GM18511 (cell line): ENCODE data around the gene CYSTM1.
A peak's percentile ranks its signal among the peaks of the same experiment; 100 is the strongest.

Experiments used
- ATAC-seq: cut with Tn5 transposase; IDR thresholded peaks from one replicate; pipeline ENCODE4 v1.9.1; 2021; ENCODE audit warnings: mild to moderate bottlenecking, moderate library complexity; ENCODE audit not compliant: unreplicated experiment

The CYSTM1 gene, protein sequence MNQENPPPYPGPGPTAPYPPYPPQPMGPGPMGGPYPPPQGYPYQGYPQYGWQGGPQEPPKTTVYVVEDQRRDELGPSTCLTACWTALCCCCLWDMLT

DNA sequence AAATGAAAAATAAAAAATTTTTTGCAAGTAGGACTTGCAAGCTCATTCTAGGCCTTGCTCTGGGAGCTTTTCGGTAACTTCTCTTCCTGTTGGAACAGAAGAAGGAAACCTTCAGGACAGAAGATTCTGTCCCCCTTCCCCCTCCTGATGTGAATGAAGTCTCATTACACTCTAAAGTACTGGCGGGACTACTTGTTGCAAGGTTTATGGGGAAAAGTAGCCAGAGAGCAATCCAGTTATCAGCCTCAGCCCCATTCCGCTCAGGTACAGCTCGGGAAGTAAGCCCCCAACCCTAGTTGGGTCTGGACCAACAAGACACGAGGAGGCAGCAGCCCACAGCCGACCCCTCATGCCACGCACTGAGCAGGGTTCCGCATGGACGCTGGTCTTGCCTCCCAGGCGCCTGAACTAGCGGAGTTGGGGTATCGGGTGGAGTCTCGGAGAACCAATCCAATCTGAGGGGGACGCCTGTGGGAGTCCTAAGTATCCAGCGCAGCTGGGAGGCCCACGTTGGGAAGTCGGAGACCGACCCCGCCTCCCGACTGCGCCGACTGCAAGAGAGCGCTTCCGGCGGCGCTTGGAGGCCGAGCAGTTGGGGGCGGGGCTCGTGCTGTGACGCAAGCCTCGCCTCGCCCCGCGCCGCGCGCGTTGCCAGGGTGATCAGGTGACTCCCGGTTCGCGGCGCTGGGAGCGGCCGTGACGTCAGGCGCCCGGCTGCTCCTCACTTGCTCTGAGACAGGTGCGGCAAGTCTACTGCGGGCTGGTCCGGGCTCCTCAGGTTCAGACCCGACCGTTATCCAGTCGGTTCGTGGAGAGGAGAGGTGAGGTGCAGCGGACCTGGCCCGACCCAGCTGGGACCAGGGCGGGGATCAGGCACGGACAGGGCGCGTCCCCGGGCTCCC, at the start of gene CYSTM1:
Gene CYSTM1, plus strand, starts transcription at position 724 of the 902 bp plus-strand sequence. CDS start 19,278 bp downstream, outside the sequence.
- peak; percentile 92 for ATAC-seq

DNA sequence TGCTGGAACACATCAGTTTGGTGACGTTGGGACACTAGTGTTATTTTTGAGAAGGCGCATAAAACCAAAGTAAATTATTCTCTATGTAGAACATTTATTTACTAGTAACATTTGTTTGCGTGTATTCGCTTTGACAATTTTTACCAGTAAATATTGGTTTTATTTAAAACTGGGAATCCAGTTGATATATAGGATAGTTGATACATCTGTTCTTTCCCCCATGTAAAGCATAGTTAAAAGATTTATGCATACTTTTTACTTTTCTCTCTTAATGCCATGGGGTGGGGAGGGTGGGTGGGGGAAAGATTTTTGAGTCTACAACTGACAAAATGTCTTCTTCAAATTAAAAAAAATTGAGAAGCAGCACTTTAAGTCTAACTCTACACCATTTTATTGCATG, 49.4 kb upstream of the CYSTM1 start, which contains the start of gene IGIP:
Gene IGIP, plus strand, starts transcription at position 301 of the 400 bp plus-strand sequence. CDS start 2,540 bp downstream, outside the sequence.
- ATAC-seq, result no peak

DNA sequence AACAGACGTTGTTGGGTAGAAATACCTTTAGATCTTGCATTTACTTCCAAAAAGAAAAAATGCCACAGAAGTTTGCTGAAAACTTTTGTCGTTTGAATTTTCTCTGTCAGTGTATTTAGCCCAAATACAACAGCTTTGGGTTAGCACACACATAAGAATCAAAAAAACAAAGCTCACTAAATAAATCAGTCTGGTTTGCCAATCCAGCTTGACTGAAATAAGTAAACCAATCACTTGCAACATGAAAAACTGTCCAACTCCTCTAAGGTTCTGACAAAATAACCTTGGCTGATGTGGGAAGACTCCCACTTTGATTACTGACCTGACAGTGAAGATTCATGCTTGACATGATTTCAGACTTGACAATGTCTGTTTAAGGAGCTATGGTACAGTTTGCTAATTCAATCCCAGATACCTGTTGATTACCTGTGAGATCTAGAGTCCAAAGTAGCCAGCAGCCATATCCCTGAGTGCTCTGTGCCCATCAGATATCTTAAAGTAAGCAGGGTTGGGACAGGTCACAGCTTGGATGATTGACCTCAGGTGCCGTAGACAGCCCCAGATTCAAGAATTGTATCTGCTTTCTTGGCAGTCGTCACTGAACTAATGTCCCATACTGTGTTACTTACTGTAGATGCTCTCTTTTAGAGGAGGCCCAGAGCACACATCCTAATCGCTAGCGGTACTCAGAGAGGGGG, 48.5 kb upstream of the CYSTM1 start:
- ATAC-seq, result no peak

DNA sequence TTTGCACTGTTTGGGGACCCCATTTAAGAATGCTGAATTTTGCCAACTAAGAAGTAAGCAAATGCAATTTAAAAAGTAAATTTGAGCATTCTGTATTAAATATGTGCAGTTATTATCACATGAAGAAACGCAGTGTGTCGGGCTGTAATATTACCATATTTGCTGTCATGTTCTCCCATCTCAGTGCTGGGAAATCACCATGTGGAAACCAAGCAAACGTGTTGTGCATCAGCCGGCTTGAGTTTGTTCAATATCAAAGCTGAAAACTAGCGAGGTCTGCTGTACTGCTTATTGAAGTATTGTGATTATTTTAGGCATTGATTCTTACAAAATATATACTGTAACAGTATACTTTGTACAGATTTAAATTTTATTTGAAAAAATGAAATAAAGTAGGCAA, 46.6 kb upstream of the CYSTM1 start:
- ATAC-seq, result no peak

DNA sequence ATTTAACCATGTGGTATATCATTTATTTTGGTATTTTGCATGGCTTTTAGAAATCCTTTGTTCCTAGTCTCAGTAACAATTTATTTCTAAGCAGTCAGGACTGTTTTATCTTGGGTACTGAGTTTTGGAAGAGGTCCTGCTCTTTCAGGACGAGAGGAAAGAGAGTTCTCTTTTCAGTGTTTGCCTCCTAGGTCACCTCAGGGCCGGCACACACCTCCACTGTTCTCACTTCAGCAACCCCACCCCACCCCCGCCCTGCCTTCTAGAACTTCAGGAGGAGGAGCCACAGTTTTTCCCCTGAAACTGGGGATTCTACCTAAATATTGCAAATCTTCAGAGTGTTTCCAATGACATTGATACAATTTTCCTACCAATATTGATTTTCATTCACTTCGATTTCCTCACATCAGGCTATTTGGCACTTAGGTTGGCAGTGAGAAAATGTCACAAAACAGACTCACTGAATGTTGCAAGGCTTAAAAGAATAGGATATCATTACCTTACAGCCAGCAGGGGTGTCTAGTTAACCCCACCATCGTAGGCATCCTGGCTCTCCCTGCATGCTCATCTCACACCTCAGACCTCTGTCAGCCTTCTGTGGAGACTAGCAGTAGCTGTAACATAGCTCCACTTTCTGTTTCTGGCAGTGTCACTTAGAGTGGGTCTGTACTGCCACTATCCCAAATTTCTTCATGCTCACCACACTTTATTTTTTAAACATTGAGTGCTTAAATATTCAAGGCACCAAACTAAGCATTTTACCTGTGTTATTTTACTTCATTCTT, 43.8 kb upstream of the CYSTM1 start:
- peak; percentile 67 for ATAC-seq

DNA sequence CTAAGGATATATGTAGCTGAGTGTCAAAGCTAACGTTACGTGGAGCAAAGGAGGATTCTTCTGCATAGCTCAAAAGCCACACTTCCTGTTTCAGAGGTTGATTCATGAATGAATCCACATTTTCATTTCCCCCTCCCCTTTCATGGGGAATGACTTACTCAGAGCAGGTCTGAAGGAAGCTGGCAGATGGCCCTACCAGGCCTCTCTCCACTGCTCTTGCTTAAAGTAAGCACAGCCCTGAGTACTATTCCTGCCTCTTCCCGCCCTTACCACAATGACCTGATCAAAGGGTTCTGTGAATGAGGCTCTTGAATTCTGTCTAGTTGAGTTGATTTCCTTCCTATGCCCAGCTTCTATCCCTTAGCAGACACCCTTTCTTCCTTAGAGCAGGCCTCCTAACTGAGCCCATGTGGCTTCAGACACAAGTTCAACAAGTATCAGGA, 43.0 kb upstream of the CYSTM1 start:
- ATAC-seq, result peak; percentile 46

DNA sequence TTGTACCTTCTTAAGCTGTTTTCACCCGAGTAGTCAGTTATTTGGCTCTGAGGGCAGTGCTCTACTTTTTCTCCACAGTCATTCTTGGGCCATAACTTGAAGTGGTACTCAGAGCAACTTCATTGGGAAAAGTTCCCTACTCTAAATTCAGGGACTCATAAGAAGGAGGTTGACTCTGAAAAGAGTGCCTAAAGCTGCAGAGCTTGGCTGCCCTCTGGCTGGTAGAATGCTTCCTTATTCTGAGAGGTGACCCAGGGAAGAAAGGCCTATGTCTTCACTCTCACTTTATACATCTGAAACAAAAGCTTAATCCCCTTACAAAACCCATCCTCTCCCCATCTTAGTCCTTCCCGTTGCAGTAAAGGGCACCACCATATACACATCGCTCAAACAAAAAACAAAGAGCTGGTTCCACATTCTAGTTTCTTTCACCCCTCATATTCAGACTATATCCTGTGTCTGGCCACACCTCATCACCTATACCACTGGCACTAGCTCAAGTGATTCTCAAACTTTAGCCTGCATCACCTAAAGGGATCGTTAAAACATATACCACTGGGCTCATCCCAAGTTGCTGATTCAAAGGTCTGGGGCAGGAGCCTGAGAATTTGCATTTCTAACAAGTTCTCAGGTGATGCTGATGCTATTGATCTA, 41.3 kb upstream of the CYSTM1 start:
- no peak for ATAC-seq

DNA sequence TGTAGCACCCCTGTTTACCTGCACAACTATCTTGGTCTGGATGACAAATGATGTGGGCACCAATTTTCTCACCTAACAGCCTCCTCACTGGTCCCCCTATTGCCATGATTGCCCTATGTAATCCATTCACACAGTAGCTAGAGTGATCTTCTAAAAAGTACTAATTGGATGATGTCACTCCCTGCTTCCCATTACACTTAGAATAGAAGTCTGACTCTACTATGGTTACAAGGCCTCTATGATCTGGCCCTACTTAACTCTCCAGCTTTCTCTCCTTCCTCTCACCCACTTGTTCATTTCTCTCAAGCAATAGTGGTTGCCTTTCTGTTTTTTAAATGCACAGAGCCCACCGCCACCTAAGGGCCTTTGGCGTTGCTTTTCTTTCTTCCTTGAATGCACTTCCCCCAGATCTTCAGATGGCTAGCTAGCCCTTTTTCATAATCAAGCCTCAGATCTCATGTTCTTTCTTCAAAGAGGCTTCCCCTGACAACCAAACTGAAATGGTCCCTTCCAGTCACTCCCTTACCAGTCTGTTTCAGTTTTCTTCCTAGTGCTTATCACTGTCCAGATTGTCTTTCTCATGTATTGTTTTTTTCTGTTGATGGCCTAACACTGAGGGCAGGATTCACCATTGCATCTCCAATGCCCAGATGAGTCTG, 40.6 kb upstream of the CYSTM1 start:
- ATAC-seq, result no peak

DNA sequence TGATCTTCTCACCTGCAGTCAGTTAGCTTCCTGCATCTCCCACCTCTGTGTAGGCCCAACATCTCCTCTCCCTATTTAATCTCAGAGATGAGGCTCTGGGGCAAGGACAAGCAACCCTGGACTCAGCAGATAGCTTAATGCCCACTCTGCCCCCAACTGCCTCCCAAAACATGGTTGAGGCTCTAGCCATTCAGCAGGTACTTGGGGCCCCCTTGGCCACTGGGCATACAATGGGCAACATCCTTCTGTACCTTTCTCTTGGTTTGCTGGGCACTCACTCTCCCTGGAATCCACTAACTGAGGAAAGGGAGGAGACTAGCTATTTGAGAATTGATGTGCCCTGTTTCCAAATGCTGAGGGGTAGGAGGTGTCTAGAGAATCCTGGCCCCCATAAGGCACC, 39.9 kb upstream of the CYSTM1 start:
- ATAC-seq, result no peak

DNA sequence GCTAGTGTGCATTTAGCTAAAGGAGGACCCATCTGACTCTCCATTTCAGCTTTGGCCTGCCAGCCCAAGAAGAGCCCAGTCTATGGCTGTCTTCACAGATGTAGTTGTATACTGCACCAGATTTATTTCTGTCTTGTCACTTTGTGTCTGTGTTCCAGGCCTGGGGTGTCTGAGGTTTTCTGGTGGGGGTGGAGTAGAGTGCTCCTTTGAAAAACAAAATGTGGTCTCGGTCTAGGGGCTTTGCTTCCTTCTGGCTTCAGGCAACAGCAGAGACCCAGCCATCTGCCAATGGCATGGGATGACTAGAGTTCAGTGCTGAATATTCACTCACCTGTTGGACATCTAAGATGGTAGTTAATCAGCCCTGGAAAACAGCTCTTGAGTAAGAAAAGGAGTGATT, 38.4 kb upstream of the CYSTM1 start:
- no peak for ATAC-seq

DNA sequence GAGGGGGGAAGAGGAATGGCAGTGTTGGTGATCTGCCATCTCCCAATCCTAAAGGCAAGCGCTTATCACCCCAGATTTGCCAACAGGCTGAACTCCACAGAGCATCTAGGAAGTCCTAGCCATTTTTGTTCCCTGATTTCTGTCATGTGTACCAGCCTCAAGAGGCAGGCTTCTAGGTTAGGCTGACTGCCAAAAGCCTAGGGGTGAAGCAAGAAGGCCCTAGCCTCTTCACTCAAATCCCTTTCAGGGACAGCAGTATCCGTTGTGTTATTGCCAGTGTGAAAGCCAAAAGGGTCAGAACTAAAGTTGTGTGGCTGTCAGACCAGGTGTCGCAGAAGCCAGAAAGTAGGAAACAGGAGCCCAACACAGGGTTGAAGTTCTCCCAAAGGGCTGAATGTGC, 34.6 kb upstream of the CYSTM1 start:
- ATAC-seq, result no peak

DNA sequence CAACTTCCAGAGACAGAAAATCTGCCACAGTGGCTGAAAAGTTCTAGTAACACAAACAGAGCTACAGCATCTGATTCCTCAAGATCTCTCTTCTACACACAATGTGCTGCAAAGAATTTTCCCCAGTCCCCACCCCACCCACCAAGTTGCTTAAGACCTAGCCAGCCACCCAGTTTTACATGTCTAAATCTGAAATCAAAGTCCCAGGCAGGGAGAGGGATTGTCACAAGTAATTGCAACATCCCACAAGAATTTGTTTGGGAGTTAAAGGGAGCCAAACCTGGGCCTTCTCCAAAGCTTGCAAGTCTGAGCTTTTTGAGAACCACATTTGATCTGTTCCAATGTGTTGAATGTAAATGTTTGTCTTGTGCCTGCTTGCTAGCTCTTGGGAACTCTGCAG, 33.7 kb upstream of the CYSTM1 start:
- no peak for ATAC-seq

DNA sequence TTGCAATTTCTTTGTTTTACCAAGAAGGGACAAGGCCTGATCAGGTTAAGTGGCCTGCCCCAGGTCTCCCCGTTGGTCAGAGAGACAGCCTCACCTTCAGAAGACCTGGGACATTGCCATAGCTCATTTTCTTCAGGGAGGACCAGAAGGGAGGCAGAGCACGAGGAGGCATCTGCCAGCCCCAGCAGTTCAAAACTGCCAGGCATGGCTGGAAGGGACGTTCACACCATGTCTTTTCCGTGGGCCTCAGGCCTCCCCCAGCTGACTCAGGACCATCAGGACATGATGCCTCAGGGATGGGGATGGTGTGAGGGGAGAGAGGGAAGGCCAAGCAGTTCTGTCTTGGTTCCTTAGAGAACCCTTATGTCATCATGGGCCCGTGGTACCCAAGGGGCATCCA, 32.7 kb upstream of the CYSTM1 start:
- no peak for ATAC-seq

DNA sequence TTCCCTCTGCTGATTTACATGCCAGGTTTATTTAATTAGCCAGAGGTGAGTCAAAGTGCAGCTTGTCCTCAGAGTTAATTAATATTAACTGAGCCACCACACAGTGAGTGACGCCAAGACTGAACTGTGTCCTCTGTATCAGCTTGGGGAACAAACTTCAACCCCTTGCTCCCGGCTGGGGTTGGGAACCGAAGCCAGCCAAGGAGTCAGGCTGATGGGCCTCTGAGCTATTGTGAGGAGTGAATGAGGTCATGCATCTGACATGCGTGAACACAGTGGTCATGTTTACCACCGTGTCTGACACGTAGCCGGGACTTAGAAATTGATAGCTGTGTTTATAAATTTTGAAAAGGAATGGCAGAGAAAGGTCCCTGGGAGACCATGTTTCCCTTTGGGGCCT, 32.1 kb upstream of the CYSTM1 start:
- no peak for ATAC-seq

DNA sequence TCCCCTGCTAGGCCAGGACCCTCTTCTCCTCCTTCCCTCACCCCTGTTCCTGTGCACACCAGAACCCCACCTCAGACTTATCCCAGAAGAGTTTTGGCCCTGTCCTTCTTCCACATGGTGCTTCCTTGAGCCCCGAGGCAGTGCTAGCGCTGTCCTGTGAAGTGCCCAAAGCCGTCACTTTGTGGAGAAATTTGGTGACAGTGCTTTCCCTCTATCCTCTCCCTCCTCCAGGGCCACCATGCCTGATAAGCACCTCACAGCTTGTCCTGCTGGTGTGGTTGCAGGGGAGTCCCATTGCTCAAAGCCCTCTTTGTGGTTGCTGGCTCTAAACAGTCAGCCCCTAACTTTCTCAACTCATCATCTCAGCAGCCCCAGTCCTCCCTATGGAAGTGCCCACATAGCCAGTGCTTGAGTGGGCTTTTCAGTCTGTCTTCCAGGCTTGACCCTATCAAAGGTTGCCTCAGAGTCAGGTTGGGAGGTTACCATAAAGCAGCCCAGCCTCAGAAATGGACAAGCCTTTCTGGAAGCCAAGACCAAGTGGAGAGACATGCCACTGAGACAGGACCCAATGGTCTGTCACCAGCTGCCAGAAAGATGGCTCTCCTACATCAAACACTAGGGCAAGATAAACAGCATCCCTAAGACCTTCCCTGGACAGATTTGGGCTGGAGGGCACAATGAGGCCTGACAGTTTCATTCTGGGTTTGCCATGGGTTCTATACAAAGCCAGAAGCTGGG, 31.3 kb upstream of the CYSTM1 start:
- peak; percentile 7 for ATAC-seq

DNA sequence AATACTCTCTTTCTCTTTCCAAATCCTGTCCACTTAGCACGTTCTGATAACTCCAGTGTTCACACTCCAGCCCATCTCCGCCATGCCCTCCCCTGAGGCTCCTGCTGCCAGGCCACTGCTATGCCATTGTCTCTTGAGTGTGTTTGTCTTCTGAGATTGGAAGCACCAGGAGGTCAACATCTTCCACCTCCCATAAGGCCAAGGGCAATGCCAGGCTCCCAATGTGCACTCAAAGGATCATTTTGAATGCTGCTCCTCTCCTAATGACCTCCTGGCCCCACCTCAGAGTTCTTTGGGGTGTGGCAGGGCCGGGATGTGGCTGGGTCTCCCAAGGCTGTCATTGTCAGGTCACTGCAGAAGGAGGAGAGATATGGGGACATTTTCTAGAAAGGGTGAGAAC, 29.7 kb upstream of the CYSTM1 start:
- ATAC-seq, result no peak

DNA sequence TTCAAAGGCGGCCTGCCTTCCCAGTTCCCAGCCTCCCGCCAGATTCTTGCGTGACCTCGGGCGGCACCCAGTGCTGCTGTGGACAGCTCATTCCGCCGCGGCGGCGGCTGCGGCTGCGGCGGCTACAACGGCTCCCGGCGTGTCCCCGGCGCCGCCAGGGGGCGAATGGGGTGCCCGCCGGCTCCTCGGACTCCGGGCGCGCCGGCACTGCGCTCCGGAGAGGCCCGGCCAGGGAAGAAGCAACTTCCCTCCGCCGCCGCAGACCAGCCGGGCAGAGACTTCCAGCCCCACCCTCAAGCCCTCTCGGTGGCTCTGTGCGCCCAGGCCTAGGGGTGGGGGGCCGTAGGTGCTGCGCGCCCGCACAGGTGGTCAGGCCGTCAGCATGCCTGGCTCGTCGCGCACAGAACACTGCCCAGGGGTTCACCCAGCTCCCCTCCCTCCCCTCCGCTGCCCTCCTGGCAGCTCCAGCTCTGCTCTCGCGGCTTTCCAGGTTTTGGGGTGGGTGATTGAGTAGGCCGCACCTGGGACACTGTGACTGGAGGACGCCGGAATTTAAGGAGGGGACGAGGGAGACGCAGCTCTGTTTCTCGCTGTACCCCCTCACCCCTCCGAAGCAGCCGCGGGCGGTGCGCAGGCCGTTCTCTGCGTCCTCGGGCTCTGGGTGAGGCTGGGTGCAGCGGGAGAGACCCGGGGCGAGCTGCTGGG, 29.0 kb upstream of the CYSTM1 start:
- peak; percentile 70 for ATAC-seq

DNA sequence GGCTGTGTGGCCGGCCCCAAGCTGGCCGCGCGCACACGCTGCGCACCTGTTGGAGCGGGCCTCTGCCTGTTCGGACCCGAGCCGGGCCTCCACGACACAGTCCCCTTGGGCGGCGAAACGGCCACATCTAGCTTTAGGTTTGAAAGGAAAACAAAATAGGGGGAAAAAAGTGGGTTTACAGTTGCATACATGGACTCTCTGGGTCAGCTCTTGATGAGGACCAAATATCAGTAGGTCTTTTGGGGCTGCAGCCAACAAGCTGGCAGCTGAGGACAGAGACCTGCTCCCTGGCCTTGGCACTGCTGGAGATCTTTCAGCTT, 28.5 kb upstream of the CYSTM1 start:
- ATAC-seq, result no peak

DNA sequence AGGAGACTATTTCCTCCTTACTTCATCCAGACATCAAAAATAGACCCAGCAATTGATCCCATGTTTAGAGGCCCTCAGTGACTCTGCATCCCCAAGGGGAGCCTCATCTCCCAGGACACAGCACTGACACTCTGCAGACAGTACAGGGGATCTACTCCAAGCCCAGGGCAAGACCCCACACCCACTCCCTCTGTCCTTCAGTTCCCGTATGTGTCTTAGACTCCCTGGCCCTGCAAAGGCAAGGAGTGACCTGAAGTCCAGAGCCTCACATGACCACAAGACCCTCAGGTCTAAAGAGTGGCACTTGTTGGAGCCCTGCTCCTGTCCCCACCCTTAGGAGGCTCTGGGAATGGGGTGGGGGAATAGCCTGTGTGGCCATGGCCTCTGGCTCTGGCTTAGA, 27.5 kb upstream of the CYSTM1 start:
- ATAC-seq, result no peak
